ENCODE data around the gene SLC25A3.
A peak's percentile ranks its signal among the peaks of the same experiment; 100 is the strongest.
"Not testable (repeated sequence)": the region's sequence is repeated elsewhere in the genome, so short reads cannot be mapped to it uniquely, and the experiment has no call there.

The SLC25A3 gene

DNA sequence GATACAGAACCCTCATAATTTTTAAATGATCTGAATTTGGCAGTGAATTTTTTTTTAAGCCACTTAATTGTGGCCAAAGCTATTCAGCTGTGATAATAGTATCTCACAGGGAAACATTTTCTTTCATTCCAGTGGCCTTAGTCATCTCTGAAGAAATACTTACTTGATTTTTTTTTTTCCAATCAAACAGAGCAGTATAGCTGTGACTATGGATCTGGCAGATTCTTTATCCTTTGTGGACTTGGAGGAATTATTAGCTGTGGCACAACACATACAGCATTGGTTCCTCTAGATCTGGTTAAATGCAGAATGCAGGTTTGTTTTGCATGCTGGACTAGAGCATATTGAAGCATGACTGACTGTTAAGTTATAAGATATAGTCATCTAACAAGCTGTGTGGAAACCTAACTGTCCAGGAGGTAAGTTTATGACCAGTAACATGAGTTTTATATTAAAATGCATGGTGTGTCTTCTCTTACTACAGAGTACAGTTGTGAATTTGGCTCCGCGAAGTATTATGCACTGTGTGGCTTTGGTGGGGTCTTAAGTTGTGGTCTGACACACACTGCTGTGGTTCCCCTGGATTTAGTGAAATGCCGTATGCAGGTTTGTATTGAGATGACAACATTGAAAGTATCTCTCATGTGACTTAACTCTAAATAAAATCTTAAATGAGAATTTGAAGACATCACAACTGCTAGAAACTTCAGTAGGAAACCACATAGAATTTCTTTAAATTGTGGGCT is 1.9 kb downstream of the SLC25A3 start:
- no peak for DNase-seq

DNA sequence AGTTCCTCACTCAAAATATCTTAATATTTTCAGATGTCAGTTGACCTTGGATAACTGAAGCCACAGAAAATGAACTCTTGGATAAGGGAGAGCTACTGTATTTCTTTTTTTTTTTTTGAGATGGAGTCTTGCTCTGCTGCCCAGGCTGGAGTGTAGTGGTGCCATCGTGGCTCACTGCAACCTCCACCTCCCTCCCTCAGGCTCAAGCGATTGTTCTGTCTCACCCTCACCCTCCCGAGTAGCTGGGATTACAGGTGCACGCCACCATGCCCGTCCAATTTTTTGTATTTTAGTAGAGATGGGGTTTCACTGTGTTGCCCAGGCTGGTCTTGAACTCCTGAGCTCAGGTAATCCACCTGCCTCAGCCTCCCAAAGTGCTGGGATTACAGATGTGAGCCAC is 3.8 kb downstream of the SLC25A3 start:
- not testable (repeated sequence) for DNase-seq

DNA sequence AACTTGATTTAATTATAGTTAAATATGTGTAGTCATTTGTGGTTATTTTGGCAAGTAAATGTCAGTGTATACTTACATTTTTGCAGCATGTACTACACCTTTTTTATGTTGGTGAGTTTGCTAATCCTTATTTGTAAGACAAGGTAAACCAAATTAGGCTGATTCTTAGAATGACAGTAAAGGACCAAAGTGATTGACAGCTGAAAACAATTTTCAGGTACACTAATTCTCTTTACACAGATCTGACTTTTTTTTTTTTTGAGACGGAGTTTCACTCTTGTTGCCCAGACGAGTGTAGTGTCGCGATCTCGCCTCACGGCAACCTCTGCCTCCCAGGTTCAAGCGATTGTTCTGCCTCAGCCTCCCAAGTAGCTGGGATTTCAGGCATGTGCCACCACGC is 8.4 kb downstream of the SLC25A3 start:
- no peak for DNase-seq

DNA sequence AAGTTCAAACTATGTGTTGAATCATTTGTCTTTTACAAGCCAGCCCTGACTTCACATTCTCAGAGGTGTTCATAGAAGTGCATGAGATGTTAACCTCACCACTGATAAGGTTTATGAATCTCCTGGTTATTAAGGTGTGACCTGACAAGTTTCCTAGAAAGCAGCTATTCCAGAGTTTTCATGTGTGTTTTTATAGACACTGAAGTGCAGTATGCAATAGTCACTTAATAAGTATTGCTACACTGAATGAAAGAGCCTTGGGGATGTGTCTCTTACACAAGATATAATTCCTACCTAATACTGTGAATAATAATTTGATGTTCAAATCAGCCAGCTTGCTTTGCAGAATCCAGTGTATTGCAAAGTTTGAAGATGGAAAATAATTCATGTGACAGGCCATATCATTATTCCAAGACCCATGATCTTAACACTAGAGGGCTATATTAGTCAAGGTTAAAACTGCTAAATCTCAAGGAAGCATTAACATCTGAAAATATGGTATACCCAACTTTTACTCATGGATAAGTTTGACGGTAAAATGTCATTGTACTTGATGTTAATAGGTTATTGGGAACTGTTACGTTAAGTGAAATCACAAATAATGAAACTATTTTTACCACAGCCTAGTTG is 13.0 kb downstream of the SLC25A3 start:
- DNase-seq, result no peak

DNA sequence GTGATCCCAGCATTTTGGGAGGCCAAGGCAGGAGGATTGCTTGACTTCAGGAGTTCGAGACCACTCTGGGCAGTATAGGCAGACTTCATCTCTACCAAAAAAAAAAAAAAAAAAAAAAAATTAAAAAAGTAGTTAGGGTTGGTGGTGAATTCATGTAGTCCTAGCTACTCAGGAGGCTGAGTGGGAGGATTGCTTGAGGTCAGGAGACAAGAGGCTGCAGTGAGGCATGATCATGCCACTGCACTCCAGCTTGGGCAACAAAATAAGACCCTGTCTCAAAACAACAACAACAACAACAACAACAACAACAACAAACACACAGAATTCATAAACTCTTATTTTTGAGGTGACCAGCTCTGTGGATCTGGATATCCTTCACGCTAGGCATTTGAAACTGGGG is 17.1 kb downstream of the SLC25A3 start:
- no peak for DNase-seq

DNA sequence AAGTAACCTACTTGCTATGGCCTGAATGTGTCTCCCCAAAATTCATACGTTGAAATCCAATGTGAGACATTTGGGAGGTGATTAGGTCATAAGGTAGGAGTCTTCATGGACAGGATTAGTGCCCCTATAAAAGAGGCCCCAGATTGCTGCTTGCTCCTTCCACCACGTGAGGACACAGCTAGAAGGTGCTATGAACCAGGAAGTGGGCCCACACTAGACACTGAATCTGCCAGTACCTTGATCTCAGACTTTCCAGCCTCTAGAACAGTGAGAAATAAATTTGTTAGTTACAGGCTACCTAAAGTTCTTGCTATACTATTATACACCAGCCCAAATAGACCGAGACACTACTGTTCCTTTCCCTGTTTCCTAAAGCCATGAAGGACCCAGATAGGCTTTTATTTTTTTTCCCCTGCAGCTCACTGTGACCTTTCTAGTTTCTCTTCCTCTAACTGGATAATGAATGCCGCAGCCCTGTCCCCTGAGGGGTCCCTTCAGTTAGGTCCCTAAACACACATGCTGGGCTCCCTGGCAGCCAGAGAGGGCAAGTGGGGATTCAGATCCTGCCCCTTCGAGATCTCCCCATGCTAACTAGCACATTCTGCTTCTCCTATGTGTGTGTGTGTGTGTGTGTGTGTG is 19.3 kb downstream of the SLC25A3 start:
- DNase-seq, result no peak

DNA sequence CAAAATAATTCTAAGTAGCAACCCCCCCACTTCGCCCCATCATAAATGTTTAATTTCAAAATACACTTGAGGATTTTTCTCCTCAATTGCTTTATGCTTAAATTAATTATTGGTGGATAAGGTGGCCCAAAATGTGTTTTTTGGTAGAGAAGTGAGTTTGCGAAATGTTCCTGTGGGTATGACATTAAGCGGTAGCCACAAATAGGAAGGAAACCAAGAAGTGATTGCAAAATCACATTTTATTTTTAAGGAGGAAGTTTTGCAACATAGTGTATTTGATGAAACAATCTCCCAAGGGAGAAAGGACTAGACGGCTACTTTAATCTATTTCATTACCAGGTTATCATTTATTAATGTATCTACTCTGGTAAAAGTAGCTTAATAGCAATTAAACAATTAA is 25.5 kb downstream of the SLC25A3 start:
- DNase-seq, result no peak

DNA sequence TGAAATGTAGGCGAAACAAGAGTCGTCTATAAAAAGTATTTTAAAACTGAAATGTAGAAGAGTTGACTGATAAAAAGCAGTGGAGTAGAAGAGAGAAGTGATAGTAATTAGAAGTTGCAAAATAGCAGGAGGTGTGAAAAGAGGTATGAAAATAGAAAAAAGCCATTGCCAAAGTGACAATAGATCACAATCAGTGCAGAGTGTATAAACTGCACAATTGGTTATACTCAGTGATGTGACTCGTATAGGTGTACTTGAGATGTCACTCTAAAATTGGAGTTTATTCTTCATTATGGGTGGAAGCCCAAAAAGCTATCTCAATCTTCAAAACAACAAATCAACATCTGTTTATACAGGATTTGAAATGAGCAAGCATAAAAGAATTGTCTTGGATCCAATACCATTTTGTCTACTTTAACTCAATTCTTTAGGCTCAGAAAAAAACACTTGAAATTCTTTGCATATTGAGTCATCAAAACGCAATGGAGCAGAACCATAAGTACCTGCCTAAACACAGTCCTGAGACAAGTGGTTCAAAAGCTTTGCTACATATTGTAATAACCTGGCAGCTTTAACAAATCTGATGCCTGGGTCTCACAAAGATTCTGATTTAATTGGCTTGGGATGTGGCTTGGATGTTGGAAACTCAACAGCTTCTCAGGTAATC is 42.3 kb downstream of the SLC25A3 start:
- DNase-seq, result peak; percentile 57

DNA sequence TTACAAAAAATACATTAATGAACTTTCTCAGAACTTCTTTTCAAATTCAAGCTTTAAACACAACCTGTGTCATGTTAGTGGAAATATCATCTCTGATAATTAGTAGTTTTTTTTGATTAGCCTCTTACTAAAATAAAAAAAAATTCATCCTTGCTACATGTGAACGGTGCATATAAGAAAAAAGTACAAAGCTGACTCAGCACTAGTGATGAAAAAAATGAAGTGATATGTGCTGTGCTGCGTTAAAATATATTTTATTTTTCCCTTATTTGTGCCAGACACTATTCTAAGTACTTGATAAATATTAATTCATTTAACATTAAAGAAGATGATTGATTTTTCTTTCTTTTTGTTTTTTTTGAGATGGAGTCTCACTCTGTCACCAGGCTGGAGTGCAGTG is 43.6 kb downstream of the SLC25A3 start:
- DNase-seq, result no peak

DNA sequence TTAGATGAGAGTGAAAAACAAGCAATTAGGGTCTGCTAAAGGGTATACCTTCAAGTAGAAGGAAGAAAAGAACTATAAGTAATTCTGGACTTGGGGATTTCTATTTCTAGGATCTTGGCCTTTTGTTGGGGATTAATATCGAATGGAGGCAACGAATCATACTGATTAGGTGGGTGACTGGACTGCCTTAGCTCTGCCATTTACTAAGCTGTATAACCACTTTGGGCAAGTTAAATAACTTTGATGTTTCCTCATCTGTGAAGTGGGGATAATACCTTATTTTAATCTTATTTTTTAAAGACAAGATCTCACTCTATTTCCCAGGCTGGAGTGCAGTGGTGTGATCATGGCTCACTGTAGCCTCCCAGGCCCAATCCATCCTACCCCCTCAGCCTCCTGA is 44.5 kb downstream of the SLC25A3 start:
- no peak for DNase-seq

DNA sequence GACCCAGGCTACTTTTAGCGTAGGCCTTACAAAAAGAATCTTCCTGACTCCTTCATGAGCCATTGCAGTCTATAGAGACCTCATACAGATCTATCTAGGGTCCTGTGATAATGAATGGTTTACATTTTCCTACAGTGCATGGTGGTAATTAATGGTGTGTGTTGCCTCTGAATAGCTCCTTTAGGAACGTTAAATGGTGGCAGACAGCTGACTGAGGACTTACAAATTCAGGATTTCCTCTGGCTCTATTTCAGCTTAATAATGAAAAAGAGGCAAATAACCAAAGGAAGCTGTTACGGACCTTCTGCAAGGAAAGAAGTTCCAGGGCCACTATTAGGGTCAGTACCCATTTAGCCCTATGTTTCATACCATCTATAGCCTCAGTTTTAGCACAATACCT is 46.0 kb downstream of the SLC25A3 start:
- DNase-seq, result no peak

DNA sequence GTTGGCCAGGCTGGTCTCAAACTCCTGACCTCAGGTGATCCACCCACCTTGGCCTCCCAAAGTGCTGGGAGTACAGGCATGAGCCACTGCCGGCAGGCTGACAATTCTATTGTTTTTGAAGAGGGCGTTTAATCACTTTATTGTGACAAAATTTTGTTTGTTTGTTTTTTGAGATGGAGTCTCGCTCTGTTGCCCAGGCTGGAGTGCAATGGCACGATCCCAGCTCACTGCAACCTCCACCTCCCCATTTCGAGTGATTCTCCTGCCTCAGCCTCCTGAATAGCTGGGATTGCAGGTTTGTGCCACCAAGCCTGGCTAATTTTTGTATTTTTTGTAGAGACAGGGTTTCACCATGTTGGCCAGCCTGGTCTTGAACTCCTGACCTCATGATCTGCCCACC is 49.3 kb downstream of the SLC25A3 start:
- not testable (repeated sequence) for DNase-seq

DNA sequence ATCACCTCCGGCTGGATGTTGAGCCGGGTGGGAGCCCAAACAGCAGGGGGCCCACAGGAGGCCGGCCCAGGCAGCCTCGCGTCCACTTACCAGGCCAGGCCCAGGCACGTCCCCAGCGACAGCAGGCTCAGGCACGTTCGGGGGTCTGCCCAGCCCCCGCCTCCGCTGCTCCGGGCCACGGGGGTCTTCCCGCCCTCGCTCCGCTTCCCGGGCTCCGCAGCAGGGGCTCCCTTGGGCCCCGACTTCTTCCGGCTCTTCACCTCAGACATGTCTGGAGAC is 50.9 kb downstream of the SLC25A3 start:
- no peak for DNase-seq

DNA sequence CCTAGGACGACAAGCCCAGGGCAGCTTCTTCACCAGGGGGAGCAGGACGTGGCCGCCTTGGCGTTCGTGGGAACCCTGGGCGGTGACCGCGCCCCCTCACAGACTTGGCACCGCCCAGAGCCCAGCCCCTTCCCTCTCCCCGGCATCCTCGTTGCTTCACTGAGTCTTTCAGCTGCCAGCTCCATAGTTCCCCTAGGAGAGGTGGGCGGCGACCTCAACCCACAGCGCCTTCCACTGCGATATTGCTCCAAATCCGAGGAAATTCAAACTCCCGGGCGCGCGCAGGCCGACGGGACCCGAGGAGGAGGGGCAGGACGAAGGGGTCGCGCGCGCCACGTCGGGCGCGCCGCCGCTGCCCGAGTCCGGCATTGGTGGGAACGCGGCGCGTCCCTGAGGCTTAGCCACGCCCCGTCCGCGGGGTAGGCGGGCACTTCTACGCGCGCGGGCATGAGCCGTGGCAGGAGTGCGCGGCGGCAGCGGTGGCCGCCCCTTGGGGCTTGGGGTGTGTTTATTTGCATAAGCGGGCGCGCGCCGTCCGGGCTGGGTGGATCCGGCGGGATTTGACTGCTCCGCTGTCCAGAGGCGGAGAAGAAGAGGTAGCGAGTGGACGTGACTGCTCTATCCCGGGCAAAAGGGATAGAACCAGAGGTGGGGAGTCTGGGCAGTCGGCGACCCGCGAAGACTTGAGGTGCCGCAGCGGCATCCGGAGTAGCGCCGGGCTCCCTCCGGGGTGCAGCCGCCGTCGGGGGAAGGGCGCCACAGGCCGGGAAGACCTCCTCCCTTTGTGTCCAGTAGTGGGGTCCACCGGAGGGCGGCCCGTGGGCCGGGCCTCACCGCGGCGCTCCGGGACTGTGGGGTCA is 51.5 kb downstream of the SLC25A3 start, which contains the start of the genes APAF1 and IKBIP:
Gene APAF1 (plus strand): TSS at position 579 of the 860 bp plus-strand sequence. CDS start 3,070 bp downstream, outside the sequence.
Gene IKBIP (minus strand): TSS at position 77 of the 860 bp plus-strand sequence. CDS start 87 bp downstream, outside the sequence.
- DNase-seq, result peak; percentile 92

DNA sequence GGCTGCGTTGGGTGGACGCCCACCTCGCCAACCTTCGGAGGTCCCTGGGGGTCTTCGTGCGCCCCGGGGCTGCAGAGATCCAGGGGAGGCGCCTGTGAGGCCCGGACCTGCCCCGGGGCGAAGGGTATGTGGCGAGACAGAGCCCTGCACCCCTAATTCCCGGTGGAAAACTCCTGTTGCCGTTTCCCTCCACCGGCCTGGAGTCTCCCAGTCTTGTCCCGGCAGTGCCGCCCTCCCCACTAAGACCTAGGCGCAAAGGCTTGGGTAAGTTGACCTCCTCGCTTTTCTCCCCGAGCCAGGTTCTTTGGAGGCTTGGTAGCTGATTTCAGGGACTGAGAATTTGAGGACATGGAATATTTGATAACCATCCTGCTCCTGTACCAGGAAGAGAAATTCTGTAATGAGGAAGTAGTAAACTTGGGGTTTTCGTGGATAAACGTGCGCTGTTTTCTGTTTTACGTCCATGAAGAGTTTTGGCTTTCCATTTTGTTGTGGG is 52.1 kb downstream of the SLC25A3 start:
- DNase-seq, result no peak

DNA sequence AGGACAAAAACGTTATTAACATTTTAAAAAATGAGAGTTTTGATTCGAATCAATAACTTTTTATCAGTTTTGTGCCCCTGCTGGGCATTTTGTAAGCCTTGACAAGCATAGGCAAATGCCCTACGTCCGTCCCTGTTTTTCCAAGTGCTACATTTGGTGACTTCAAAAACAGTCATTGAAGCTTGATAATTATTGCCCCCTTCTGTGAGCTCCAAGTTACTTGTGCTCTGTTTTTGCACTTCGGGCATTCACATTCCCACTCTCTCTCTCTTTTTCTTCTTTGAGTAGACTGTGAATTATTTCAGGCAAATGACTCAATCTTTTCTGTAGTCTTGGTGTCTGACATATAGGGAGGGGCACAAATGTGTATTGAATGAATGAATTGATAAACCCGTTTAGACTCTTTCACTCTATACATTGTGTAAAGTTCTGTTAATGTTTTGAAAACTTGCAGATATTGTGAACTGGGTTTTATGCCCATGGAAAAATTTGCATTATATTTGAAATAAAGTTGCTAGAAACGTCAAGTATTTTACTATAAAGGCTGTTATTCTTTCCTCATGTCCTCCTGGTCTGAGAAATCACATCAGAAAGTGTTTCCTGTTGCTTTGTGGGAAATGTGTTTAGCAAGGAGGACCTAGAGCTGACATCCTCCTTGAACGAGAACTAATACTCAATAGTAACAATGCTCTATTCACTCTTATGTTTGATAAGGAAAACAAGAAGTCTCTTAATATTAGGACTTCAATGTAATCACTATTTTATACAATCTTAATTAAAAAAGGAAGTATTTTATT is 53.0 kb downstream of the SLC25A3 start:
- DNase-seq, result no peak

DNA sequence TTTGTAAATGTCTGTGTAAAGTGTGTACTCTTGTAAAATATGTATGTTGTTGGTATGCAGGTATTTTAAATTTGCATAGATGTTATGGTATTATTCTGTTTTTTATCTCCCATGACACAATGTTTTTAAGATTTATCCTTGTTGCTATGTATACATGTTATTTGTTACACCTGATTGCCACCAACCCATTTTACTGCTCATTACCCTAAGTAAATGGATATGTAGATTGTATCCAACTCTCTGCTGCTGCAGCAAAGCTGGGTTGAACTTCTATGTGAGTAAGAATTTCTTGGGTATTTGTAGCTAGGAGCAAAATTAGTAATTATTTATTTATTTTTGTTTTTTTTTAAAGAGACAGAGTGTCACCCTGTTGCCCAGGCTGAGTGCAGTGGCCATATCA is 57.8 kb downstream of the SLC25A3 start:
- no peak for DNase-seq

DNA sequence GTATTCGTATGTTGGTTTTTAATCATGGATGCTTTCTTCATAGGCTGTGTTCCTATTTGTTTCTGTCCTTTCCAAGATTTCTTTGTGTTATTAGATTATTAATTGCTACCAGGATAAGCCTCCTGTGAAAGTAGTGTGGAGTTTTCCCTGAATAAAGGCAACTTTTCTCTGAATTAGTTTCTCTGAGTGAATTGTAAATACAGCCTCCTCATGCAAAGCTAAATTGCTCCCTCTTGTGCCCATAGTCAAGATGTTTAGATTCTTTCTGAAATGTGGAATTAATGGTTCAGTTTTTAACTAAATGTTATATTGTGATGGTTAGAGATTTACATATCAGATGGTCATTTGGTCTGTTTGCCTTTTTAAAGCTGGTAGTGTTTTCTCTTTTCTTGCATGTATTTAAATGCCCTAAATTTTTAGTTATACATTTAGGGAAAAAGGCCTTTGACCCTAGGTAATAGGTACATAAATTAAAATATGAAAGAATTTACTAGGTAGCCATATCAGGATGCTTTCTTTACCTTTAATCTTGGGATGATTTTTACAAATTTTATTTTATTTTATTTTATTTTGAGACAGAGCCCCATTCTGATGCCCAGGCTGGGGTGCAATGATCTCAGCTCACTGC is 60.5 kb downstream of the SLC25A3 start:
- DNase-seq, result peak; percentile 34
